Adrenal gland (tissue), 5 donors: Measurements from ENCODE around the gene ADAM33.

Experiments
- POLR2A ChIP-seq, 2 donors: fragments of 450-650 bp; IDR thresholded peaks; one replicate each; pipeline ENCODE4 v1.6.1; 2017; ENCODE audit warnings: antibody characterized with exemption in 2 of 2, mild to moderate bottlenecking in 2 of 2, moderate library complexity in 1 of 2
- TF ChIP-seq, protein P1 (sequence below), 6 experiments: fragments of 450-650 bp in 4 of 6; fragments of 200-600 bp in 2 of 6; sonication (generic) in 1 of 6; IDR thresholded peaks; 1 replicate in 5 of 6; 2 replicates in 1 of 6; pipeline versions ENCODE4 v1.5.1 to v1.8.0; 2016 to 2021; ENCODE audit warnings: antibody characterized with exemption in 6 of 6, mild to moderate bottlenecking in 2 of 6, moderate library complexity in 1 of 6
- donor health status: DM: no; HTN: no; CAD: no.

GRCh38 chr20:3714092-3714491 is 32.3 kb upstream of the ADAM33 start:
- TF ChIP-seq POLR2A (IDR thresholded peaks at IDR 0.05) = no peak
- TF ChIP-seq, protein P1, sequence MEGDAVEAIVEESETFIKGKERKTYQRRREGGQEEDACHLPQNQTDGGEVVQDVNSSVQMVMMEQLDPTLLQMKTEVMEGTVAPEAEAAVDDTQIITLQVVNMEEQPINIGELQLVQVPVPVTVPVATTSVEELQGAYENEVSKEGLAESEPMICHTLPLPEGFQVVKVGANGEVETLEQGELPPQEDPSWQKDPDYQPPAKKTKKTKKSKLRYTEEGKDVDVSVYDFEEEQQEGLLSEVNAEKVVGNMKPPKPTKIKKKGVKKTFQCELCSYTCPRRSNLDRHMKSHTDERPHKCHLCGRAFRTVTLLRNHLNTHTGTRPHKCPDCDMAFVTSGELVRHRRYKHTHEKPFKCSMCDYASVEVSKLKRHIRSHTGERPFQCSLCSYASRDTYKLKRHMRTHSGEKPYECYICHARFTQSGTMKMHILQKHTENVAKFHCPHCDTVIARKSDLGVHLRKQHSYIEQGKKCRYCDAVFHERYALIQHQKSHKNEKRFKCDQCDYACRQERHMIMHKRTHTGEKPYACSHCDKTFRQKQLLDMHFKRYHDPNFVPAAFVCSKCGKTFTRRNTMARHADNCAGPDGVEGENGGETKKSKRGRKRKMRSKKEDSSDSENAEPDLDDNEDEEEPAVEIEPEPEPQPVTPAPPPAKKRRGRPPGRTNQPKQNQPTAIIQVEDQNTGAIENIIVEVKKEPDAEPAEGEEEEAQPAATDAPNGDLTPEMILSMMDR (IDR thresholded peaks at IDR 0.05) = no peak
